Tibial nerve (tissue), 4 donors: ENCODE data around the gene GDI2. TPM values are rescaled to one million over a fixed set of nuclear protein-coding genes. Genes with fewer than 3 reads are reported as not detected.
"Not testable (repeated sequence)": the region's sequence is repeated elsewhere in the genome, so short reads cannot be mapped to it uniquely, and the experiment has no call there.

Experiments
- DNase-seq, 2 donors: peaks; one replicate each; pipeline ENCODE4 v3.0.0-alpha.2; 2019; ENCODE audit warnings: low spot score in 2 of 2
- H3K27ac ChIP-seq, 4 donors: fragments of 200-600 bp; sonication (generic) in 3 of 4; one replicate each; pipeline ENCODE4 v1.5.1; 2017 to 2019; ENCODE audit warnings: mild to moderate bottlenecking in 1 of 4
- H3K27me3 ChIP-seq, 2 donors: fragments of 200-600 bp; sonication (generic) in 1 of 2; one replicate each; pipeline versions ENCODE4 v1.5.1 to v1.6.0; 2017 to 2019
- H3K36me3 ChIP-seq, 3 donors: fragments of 200-600 bp; sonication (generic); one replicate each; pipeline ENCODE4 v1.5.1; 2018 to 2019
- H3K4me1 ChIP-seq, 4 donors: fragments of 200-600 bp; sonication (generic) in 3 of 4; one replicate each; pipeline ENCODE4 v1.5.1; 2017 to 2019
- H3K4me3 ChIP-seq, 4 donors: fragments of 200-600 bp; sonication (generic) in 3 of 4; one replicate each; pipeline ENCODE4 v1.5.1; 2017 to 2019; ENCODE audit warnings: mild to moderate bottlenecking in 1 of 4, moderate library complexity in 1 of 4
- H3K9me3 ChIP-seq, 4 donors: fragments of 200-600 bp; sonication (generic) in 3 of 4; one replicate each; pipeline ENCODE4 v1.5.1; 2017 to 2019
- CTCF ChIP-seq, 5 experiments: fragments of 200-600 bp in 3 of 5; fragments of 450-650 bp in 2 of 5; sonication (generic) in 3 of 5; IDR thresholded peaks; one replicate each; pipeline ENCODE4 v1.5.1; 2016 to 2019; ENCODE audit warnings: antibody characterized with exemption in 5 of 5, mild to moderate bottlenecking in 3 of 5, moderate library complexity in 2 of 5
- EP300 ChIP-seq, 2 donors: sonication (generic); formaldehyde crosslinking; IDR thresholded peaks; one replicate each; pipeline ENCODE4 v1.6.1; 2017; ENCODE audit warnings: antibody characterized with exemption in 2 of 2, mild to moderate bottlenecking in 1 of 2
- POLR2A ChIP-seq, 2 donors: fragments of 450-650 bp; IDR thresholded peaks; one replicate each; pipeline ENCODE4 v1.6.1; 2017; ENCODE audit warnings: antibody characterized with exemption in 2 of 2, mild to moderate bottlenecking in 2 of 2, moderate library complexity in 2 of 2
- WGBS, 2 donors: methylation state at CpG; one replicate each; pipeline ENCODE4 v1.1.5; 2018; 5-methylcytosine and 5-hydroxymethylcytosine counted together
- total RNA-seq, 4 donors: library from RNA; depleted of rRNA; stranded (reverse); fragments of >200 nt; gene quantifications; one replicate each; pipeline ENCODE4 v1.1.0, GENCODE V29; 2016

Gene GDI2
- total RNA-seq, 4 donors from 2014 or later, result 175 to 225 (median 199) TPM

DNA sequence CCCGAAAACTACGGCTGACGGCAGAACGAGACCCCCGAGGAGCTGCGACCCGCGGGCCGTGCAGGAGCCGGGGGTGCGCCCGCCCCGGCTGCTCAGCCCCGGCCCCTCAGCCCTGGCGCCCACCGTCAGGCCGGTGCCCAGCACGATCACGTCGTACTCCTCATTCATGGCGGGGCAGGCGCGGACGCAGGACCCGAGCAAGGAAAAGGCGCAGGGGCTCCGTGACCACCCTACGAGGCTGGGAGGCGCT is 218 bp downstream of the GDI2 start:
- TF ChIP-seq CTCF (IDR thresholded peaks at IDR 0.05) (no peak), POLR2A (IDR thresholded peaks at IDR 0.05) (no peak), EP300 (IDR thresholded peaks at IDR 0.05) (no peak)
- Histone ChIP-seq H3K27me3 (no peaks in the 10 kb centered on the region), H3K27ac (peak overlapping the region; percentile 89 to 99 (median 94)), H3K4me1 (peaks cover 0 to 51% (median 33%) of the 10 kb centered on the region in 4 donors), H3K4me3 (peak overlapping the region; percentile 73 to 100 (median 89)), H3K9me3 (no peaks in the 10 kb centered on the region), H3K36me3 (no peaks in the 10 kb centered on the region)
- no peak for DNase-seq
- 0% methylated on average over 9 to 10 of the region's 29 CpGs for WGBS, 2 donors

GRCh38 chr10:5812283-5813090 is 747 bp downstream of the GDI2 start:
- Histone ChIP-seq H3K27ac (peak overlapping the region; percentile 89 to 99 (median 94)), H3K9me3 (no peaks in the 10 kb centered on the region), H3K4me1 (peaks cover 0 to 56% (median 34%) of the 10 kb centered on the region in 4 donors), H3K4me3 (peak overlapping the region; percentile 73 to 100 (median 89)), H3K36me3 (no peaks in the 10 kb centered on the region), H3K27me3 (no peaks in the 10 kb centered on the region)
- peak in 1 of 2 donors; percentile 27 for DNase-seq
- 0 to 1% methylated on average over 24 to 49 of the region's 49 CpGs for WGBS, 2 donors
- TF ChIP-seq CTCF (IDR thresholded peaks at IDR 0.05) (no peak), EP300 (IDR thresholded peaks at IDR 0.05) (no peak), POLR2A (IDR thresholded peaks at IDR 0.05) (no peak)

DNA sequence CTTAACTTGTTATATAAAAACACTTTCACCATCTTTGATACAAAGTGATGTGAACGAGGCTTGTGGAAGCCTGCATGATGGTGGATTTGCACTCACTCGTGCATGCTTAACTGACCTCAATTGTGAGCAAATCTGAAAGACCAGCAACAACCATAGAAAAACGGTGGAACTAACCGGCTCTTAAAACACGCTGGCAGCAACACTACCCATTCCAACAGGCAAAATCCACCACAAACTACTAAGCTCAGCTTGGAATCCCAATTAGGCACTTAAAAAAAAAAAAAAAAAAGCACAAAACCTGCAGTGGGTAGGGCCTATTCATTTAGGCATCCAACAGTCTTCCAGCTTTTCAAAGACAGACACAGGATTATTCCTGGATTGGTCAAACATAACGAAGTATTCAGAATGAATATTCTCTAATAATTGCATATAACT is 1.8 kb downstream of the GDI2 start:
- H3K36me3 ChIP-seq, result no peaks in the 10 kb centered on the region
- no peaks in the 10 kb centered on the region for H3K27me3 ChIP-seq
- TF ChIP-seq CTCF (IDR thresholded peaks at IDR 0.05) (no peak), POLR2A (IDR thresholded peaks at IDR 0.05) (no peak), EP300 (IDR thresholded peaks at IDR 0.05) (no peak)
- no peaks in the 10 kb centered on the region for H3K9me3 ChIP-seq
- DNase-seq, result no peak
- H3K27ac ChIP-seq, result peak overlapping the region in 2 of 4 donors; percentile 94 to 99
- H3K4me1 ChIP-seq, result peaks cover 0 to 66% (median 38%) of the 10 kb centered on the region in 4 donors
- 8 to 9% methylated on average over 6 of the region's 6 CpGs for WGBS, 2 donors
- H3K4me3 ChIP-seq, result peak overlapping the region in 2 of 4 donors; percentile 73 to 100

- no peak for TF ChIP-seq CTCF (IDR thresholded peaks at IDR 0.05)
- no peak for TF ChIP-seq POLR2A (IDR thresholded peaks at IDR 0.05)
- no peak for TF ChIP-seq EP300 (IDR thresholded peaks at IDR 0.05)
- peak overlapping the region in 2 of 4 donors; percentile 3 to 21 for H3K27ac ChIP-seq
- no peak overlapping the region for H3K4me3 ChIP-seq
- DNase-seq, result no peak
- no peaks in the 10 kb centered on the region for H3K27me3 ChIP-seq
- 45 to 48% methylated on average over 2 of the region's 2 CpGs for WGBS, 2 donors
- H3K4me1 ChIP-seq, result peaks cover 0 to 65% (median 39%) of the 10 kb centered on the region in 4 donors
- H3K9me3 ChIP-seq, result no peaks in the 10 kb centered on the region
- no peaks in the 10 kb centered on the region for H3K36me3 ChIP-seq
Observed at GRCh38 chr10:5810225-5810624, 3.0 kb downstream of the GDI2 start.

DNA sequence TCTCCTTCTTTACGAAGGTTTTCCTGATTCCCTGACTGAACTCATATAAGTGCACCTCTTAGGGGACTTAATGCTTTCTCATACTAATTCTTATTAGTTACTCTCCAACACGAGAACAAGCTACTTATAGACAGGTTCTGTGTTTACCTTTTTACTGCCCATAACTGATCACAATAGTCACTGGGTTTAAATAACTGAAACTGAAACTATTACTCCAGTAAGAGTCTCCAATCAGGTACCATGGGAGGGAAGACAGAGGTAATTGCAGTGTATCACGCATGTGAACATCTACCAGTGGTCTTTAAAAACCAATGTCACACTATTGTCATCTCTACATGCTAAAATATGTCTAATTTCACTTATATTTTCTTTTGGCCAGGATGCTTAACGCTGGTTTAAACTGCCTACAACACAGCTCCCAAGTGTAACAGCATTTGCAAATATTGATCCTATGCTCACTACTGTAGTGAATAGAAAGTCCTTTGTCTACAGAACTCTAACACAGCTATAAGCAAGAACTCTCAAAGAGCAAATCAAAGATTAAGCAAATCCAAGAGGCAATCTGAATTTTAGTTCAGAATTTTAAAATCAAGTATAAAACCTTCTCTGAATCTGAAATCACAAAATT is 3.6 kb downstream of the GDI2 start:
- H3K27ac ChIP-seq, result peak overlapping the region in 1 of 4 donors; percentile 21

GRCh38 chr10:5808783-5809392 is 4.3 kb downstream of the GDI2 start:
- H3K4me3 ChIP-seq, H3K36me3 ChIP-seq, DNase-seq, H3K9me3 ChIP-seq, H3K27me3 ChIP-seq, H3K27ac ChIP-seq: not testable (repeated sequence)
- H3K4me1 ChIP-seq, result peaks cover 0 to 54% (median 28%) of the 10 kb centered on the region in 4 donors
- 79 to 81% methylated on average over 7 of the region's 7 CpGs for WGBS, 2 donors

More for the DNA sequence above, 3.6 kb downstream of the GDI2 start:
- Histone ChIP-seq H3K27me3 (no peaks in the 10 kb centered on the region), H3K36me3 (no peaks in the 10 kb centered on the region), H3K4me1 (peaks cover 0 to 59% (median 34%) of the 10 kb centered on the region in 4 donors), H3K9me3 (no peaks in the 10 kb centered on the region), H3K4me3 (no peak overlapping the region)
- DNase-seq, result no peak
- 38 to 51% methylated on average over 4 of the region's 4 CpGs for WGBS, 2 donors
- TF ChIP-seq EP300 (IDR thresholded peaks at IDR 0.05) (no peak), POLR2A (IDR thresholded peaks at IDR 0.05) (no peak), CTCF (IDR thresholded peaks at IDR 0.05) (no peak)
